OCI-LY1 (cell line): ENCODE results near the gene CELF4.

ENCODE experiments used
- H2AFZ ChIP-seq: fragments of 200-600 bp; sonication (generic), shearing (Covaris generic); 2 replicates; pipeline ENCODE4 v1.6.0; 2014; ENCODE audit warnings: antibody characterized with exemption, mild to moderate bottlenecking, low read length
- H3F3A ChIP-seq: fragments of 200-600 bp; sonication (generic), shearing (Covaris generic); 2 replicates; pipeline ENCODE4 v1.6.0; 2014; ENCODE audit warnings: mild to moderate bottlenecking, antibody characterized with exemption, low read length, moderate library complexity; ENCODE audit not compliant: insufficient read depth
- H3K27ac ChIP-seq: fragments of 200-600 bp; sonication (generic); 2 replicates; pipeline ENCODE4 v1.5.1; 2014; ENCODE audit warnings: low read length, mixed run types, mild to moderate bottlenecking, low read depth; ENCODE audit not compliant: poor library complexity, severe bottlenecking
- H3K27me3 ChIP-seq: fragments of 200-600 bp; sonication (generic); 2 replicates; pipeline ENCODE4 v1.6.0; 2014; ENCODE audit warnings: antibody characterized with exemption, mild to moderate bottlenecking, low read length, moderate library complexity; ENCODE audit not compliant: insufficient read depth
- H3K36me3 ChIP-seq: fragments of 200-600 bp; sonication (generic); 2 replicates; pipeline ENCODE4 v1.6.1; 2014; ENCODE audit warnings: mild to moderate bottlenecking, antibody characterized with exemption, low read length, moderate library complexity, mixed read lengths; ENCODE audit not compliant: insufficient read depth
- H3K4me1 ChIP-seq: fragments of 200-600 bp; sonication (generic); 2 replicates; pipeline ENCODE4 v1.5.1; 2014; ENCODE audit warnings: mild to moderate bottlenecking, low read length, moderate library complexity; ENCODE audit not compliant: insufficient read depth, severe bottlenecking
- H3K4me2 ChIP-seq: fragments of 200-600 bp; sonication (generic), shearing (Covaris generic); 2 replicates; pipeline ENCODE4 v1.6.1; 2014; ENCODE audit warnings: low read length
- H3K4me3 ChIP-seq: fragments of 200-600 bp; sonication (generic); 2 replicates; pipeline ENCODE4 v1.5.1; 2014; ENCODE audit warnings: low read length, low read depth, mild to moderate bottlenecking, mixed read lengths; ENCODE audit not compliant: poor library complexity, severe bottlenecking
- H3K79me2 ChIP-seq: fragments of 200-600 bp; shearing (Covaris generic); 2 replicates; pipeline ENCODE4 v1.6.1; 2016; ENCODE audit warnings: mixed run types, low read length, mixed read lengths; ENCODE audit not compliant: insufficient read depth
- H3K9ac ChIP-seq: fragments of 200-600 bp; sonication (generic), shearing (Covaris generic); 2 replicates; pipeline ENCODE4 v1.6.1; 2014; ENCODE audit warnings: mild to moderate bottlenecking, low read length, mixed read lengths
- H3K9me2 ChIP-seq: fragments of 200-600 bp; sonication (generic), shearing (Covaris generic); 2 replicates; pipeline ENCODE4 v1.6.1; 2014; ENCODE audit warnings: low read depth, mild to moderate bottlenecking, low read length, mixed read lengths
- H3K9me3 ChIP-seq: fragments of 200-600 bp; shearing (Covaris generic); 2 replicates; pipeline ENCODE4 v1.6.1; 2014; ENCODE audit warnings: low read length, mixed read lengths
- H4K20me1 ChIP-seq: fragments of 200-600 bp; sonication (generic), shearing (Covaris generic); 2 replicates; pipeline ENCODE4 v1.6.0; 2016; ENCODE audit warnings: mild to moderate bottlenecking, low read length; ENCODE audit not compliant: insufficient read depth
- CTCF ChIP-seq: fragments of 200-600 bp; sonication (generic), shearing (Covaris generic); IDR thresholded peaks from 2 replicates; pipeline ENCODE4 v1.5.1; 2017; ENCODE audit warnings: mild to moderate bottlenecking, antibody characterized with exemption, low read length, moderate library complexity, mixed read lengths
- EZH2 ChIP-seq: fragments of 200-600 bp; sonication (generic), shearing (Covaris generic); IDR thresholded peaks from 2 replicates; pipeline ENCODE4 v1.8.0; 2017; ENCODE audit warnings: borderline replicate concordance, mixed run types, mild to moderate bottlenecking, antibody characterized with exemption, low read length, moderate library complexity, mixed read lengths

Gene CELF4

GRCh38 chr18:37546272-37546537 is 19.4 kb downstream of the CELF4 start:
- Histone ChIP-seq H2AFZ (no peak overlapping the region), H3K36me3 (no peaks in the 10 kb centered on the region), H3K27ac (no peak overlapping the region), H3K4me2 (no peak overlapping the region), H3K9me3 (no peaks in the 10 kb centered on the region), H3K4me1 (no peaks in the 10 kb centered on the region), H4K20me1 (no peaks in the 10 kb centered on the region), H3K27me3 (no peaks in the 10 kb centered on the region), H3K9ac (no peak overlapping the region), H3K4me3 (no peak overlapping the region), H3K9me2 (no peaks in the 10 kb centered on the region), H3F3A (no peaks in the 10 kb centered on the region), H3K79me2 (no peaks in the 10 kb centered on the region)
- TF ChIP-seq CTCF (no peak), EZH2 (no peak)

GRCh38 chr18:37545461-37546271 is 19.9 kb downstream of the CELF4 start:
- H2AFZ ChIP-seq: no peak overlapping the region
- H3K27ac ChIP-seq: no peak overlapping the region
- no peaks in the 10 kb centered on the region for H3F3A ChIP-seq
- H3K9ac ChIP-seq: no peak overlapping the region
- no peaks in the 10 kb centered on the region for H3K36me3 ChIP-seq
- no peaks in the 10 kb centered on the region for H3K27me3 ChIP-seq
- H3K79me2 ChIP-seq: no peaks in the 10 kb centered on the region
- no peaks in the 10 kb centered on the region for H3K4me1 ChIP-seq
- TF ChIP-seq CTCF (no peak), EZH2 (no peak)
- no peaks in the 10 kb centered on the region for H3K9me3 ChIP-seq
- H3K9me2 ChIP-seq: no peaks in the 10 kb centered on the region
- H3K4me3 ChIP-seq: no peak overlapping the region
- no peaks in the 10 kb centered on the region for H4K20me1 ChIP-seq
- no peak overlapping the region for H3K4me2 ChIP-seq

GRCh38 chr18:37544713-37545112 is 20.9 kb downstream of the CELF4 start:
- H2AFZ ChIP-seq: no peak overlapping the region
- H3K79me2 ChIP-seq: no peaks in the 10 kb centered on the region
- no peaks in the 10 kb centered on the region for H3K9me3 ChIP-seq
- H3K36me3 ChIP-seq: no peaks in the 10 kb centered on the region
- no peaks in the 10 kb centered on the region for H3K4me1 ChIP-seq
- no peak overlapping the region for H3K4me2 ChIP-seq
- H3K27ac ChIP-seq: no peak overlapping the region
- TF ChIP-seq EZH2: no peak
- no peak for TF ChIP-seq CTCF
- no peaks in the 10 kb centered on the region for H3F3A ChIP-seq
- H3K9ac ChIP-seq: no peak overlapping the region
- H3K9me2 ChIP-seq: no peaks in the 10 kb centered on the region
- no peaks in the 10 kb centered on the region for H4K20me1 ChIP-seq
- no peaks in the 10 kb centered on the region for H3K27me3 ChIP-seq
- H3K4me3 ChIP-seq: no peak overlapping the region
